Ammon's horn (tissue), 1 donor: ENCODE data around the gene PPP2R1A.
"Not testable (repeated sequence)": the region's sequence is repeated elsewhere in the genome, so short reads cannot be mapped to it uniquely, and the experiment has no call there.

Source experiments
- DNase-seq: peaks from one replicate; pipeline ENCODE4 v3.0.0-alpha.2; 2016; ENCODE audit warnings: low spot score

Gene PPP2R1A

DNA sequence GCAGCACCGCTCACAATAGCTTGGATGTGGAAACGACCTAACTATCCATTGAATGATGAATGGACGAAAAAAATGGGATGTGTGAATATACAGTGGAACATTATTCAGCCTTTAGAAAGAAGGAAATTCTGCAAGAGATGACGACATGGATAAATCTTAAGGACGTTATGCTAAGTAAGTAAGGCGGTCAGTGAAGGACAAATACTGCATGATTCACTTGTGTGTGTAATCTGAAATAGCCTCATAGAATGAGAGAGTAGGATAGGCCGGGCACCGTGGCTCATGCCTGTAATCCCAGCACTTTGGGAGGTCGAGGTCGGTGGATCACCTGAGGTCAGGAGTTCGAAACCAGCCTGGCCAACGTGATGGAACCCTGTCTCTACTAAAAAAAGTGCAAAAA, 54.2 kb downstream of the PPP2R1A start:
- no peak for DNase-seq

DNA sequence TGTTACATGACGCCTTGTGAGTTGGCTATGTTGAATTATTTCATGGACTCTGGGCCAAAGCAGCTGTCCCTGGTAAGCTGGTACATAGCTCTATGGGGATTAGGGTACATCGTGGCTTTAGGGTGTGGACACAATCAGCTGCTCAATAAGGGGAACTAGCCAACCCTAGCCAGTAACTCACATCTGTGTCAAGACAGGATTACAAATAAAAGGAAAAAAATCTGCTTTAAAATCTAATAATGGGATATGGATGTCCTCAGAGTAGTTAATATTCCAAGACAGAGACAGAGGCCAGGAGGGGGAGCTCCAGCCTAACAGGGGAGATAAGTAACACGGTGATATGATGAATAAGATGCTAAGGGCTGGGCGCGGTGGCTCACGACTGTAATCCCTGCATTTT, 58.4 kb downstream of the PPP2R1A start:
- DNase-seq, result peak; percentile 37

DNA sequence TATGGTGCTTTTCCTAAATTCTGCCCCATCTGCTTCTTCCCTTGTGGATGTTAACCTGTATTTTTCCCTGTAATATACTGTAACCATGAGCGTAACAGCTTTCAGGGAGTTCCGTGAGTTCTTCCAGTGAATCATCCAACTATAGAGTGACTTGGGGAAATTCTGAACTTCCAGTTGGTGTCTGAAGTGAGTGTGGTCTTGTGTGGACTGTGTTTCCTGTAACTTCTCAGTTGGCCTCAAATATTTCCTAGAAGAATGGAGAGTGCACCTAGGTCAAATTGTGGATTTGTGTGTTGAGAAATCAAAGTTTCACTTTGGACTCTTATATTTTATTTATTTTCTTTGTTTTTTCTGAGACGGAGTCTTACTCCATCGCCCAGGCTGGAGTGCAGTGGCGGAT, 68.6 kb downstream of the PPP2R1A start:
- no peak for DNase-seq

DNA sequence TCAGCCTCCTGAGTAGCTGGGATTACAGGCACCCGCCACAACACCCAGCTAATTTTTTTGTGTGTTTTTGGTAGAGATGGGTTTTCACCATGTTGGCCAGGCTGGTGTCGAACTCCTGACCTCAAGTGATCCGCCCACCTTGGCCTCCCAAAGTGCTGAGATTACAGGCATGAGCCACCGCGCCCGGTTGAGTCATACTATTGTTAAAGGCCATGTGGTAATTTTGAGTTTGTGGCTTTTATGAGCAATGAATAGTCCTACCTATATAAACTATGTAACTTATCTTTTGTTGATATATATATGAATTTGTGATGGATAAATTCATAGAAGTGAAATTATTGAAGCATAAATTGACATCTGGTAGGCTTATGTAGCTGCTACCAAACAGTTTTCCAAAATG, 75.7 kb downstream of the PPP2R1A start:
- DNase-seq, result not testable (repeated sequence)

DNA sequence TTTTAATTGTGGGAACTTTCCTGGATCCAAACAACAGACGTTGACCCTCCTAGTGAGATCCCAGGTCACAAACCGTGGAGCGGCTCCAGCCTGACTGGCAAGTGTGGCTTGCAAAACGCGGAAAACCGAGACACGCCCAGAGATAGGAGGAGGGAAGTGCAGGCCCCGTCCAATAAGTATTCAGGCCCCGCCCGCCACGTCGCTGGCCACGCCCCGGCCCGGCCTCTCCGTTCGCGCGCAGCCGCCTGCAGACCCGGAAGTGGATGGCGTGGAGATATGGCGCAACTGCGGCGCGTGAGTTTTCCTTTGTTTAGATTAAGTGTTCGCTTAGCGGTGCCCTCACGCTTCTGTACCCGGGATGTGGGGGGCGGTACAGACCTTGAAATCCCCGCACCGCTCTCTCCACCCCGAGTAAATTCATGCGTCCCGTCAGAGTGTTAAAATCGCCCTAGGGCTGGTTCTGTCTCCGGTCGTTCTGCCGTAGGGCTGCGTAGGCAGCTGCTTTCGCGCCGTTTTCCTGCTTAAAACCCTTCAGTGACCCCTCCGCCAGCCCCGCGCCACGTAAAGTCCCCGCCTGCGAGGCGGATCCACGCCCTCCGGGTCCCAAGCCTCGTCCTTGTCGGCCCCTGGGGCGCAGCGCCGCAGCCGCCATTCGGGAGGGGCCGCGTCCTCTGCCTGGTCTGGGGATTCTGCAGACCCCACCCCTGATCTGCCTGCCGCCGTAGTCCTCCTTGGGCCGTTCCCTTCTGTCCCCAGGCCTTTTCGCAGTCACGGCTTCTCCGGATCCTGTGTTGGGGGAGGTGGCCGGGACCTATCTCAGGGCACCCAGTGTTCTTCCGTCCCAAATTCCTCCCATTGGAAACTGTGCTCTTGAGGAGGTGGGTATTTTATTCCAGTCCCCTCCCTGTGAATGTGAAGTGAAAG, 79.7 kb downstream of the PPP2R1A start, which contains the start of gene ZNF766:
Gene ZNF766 (plus strand): TSS at position 250 of the 924 bp plus-strand sequence. CDS start 27 bp downstream, at position 277.
- DNase-seq, result peak; percentile 98

DNA sequence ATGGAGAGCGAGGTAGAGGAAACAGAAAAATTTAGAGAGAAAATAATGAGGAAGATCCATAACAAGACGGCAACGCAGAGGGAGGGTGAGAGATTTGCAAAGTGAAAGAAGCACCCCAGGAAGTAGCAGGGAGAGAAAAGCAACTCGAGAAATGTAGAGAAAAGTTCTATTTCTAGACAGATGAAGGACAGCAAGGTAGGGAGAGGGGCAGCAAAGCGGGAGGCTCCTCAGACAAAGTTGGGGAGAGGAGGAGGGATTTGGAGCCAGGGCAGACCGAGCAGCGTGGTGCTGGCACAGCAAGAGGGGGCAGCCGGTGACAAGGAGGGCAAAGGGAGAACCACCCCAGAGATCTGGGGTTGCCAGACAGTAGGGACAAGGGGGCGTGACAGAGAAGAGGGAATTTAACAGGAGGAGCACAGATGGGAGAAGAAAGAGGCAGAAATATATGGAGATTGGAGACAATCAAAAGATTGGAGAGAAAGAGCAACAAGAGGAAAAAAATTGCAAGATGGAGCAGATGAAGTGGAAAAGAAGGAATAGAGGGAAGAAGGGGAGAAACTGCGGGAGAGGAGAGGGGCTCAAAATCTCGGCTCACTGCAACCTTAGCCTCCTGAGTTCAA, 80.5 kb downstream of the PPP2R1A start:
- DNase-seq, result no peak

GRCh38 chr19:52273301-52273700, 83.4 kb downstream of the PPP2R1A start:
- no peak for DNase-seq

GRCh38 chr19:52274191-52274590, 84.3 kb downstream of the PPP2R1A start:
- DNase-seq, result no peak

DNA sequence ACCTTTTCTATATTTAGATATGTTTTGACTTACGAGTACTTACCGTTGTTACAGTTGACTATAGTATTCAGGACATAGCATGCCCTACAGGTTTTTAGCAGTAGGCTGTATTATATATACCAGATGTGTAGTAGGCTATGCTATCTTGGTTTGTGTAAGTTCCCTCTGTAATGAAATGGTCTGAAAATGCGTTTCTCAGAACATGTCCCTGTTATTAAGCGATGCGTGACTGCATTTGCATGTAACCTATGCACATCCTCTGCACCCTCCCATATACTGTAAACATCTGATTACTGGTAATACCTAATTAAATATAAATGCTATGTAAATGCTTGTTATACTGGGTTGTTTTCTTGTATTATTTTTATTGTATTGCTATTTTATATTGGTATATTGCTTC, 86.1 kb downstream of the PPP2R1A start:
- DNase-seq, result no peak

DNA sequence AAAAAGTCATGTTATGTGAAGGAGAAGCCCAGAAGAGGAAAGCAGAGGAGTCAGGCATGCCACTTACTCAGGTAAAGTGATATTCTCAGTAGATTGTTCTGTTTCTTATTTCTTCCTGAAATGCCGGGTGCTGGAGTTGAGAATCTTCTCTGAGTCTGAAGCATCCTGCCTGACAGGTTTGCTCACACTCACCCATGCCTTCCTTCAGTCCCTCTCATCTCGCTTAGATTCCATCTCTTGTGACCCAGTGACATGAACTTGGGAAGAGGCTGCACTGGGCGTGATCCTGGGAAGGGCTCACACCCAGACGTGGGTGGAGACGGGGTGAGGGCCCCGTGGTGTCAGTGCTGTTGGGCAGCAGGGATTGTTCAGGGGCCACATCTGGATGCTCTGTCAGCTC, 87.6 kb downstream of the PPP2R1A start:
- DNase-seq, result no peak
